Measurements from ENCODE around the gene TMEM141. TPM values are rescaled to one million over a fixed set of nuclear protein-coding genes. Genes with fewer than 3 reads are reported as not detected.

Gene TMEM141
- total and polyA plus RNA-seq, 2 donors (not counting 1 experiment from before 2014, with no cell fraction given), result 43.3 to 56.5 TPM

DNA sequence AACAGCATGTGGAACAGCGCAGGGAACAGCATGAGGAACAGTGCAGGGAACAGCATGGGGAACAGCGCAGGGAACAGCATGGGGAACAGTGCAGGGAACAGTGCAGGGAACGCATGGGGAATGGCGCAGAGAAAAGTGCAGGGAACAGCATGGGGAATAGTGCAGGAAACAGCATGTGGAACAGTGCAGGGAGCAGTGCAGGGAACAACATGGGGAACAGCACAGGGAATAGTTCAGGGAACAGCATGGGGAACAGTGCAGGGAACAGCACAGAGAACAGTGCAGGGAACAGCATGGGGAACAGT lies 35.1 kb upstream of the TMEM141 start:
- Histone ChIP-seq H3K9ac (ENCODE audit: insufficient read depth, low read length) (no peak overlapping the region), H2AFZ (ENCODE audit: low read length) (no peak overlapping the region), H3K36me3 (ENCODE audit: control insufficient read depth, insufficient read depth, low read length) (no peaks in the 10 kb centered on the region), H3K79me2 (ENCODE audit: control insufficient read depth, insufficient read depth, low read length) (no peaks in the 10 kb centered on the region), H3K27ac (ENCODE audit: insufficient read depth, low read length) (no peak overlapping the region), H3K4me1 (ENCODE audit: control insufficient read depth, extremely low read depth, insufficient read depth, low read length) (no peaks in the 10 kb centered on the region), H3K4me2 (ENCODE audit: extremely low read depth, insufficient read depth, low read length) (no peak overlapping the region), H4K20me1 (ENCODE audit: control insufficient read depth, extremely low read depth, insufficient read depth, low read length) (no peaks in the 10 kb centered on the region), H3K9me3 (ENCODE audit: control insufficient read depth, insufficient read depth, low read depth, low read length) (no peaks in the 10 kb centered on the region), H3K4me3 (replicated peaks in 1 of 4; ENCODE audit: control extremely low read depth in 1 of 4, insufficient read depth in 1 of 4, low read depth in 3 of 4, low read length in 4 of 4) (no peak overlapping the region), H3K27me3 (ENCODE audit: control insufficient read depth, insufficient read depth, low read length) (no peaks in the 10 kb centered on the region)
- DNase-seq (ENCODE audit: low read depth in 2 of 2), result no peak
- TF ChIP-seq, protein P1, sequence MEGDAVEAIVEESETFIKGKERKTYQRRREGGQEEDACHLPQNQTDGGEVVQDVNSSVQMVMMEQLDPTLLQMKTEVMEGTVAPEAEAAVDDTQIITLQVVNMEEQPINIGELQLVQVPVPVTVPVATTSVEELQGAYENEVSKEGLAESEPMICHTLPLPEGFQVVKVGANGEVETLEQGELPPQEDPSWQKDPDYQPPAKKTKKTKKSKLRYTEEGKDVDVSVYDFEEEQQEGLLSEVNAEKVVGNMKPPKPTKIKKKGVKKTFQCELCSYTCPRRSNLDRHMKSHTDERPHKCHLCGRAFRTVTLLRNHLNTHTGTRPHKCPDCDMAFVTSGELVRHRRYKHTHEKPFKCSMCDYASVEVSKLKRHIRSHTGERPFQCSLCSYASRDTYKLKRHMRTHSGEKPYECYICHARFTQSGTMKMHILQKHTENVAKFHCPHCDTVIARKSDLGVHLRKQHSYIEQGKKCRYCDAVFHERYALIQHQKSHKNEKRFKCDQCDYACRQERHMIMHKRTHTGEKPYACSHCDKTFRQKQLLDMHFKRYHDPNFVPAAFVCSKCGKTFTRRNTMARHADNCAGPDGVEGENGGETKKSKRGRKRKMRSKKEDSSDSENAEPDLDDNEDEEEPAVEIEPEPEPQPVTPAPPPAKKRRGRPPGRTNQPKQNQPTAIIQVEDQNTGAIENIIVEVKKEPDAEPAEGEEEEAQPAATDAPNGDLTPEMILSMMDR (conservative IDR thresholded peaks at IDR 0.05 in 1 of 2, IDR thresholded peaks at IDR 0.05 in 1 of 2; ENCODE audit: low read depth in 1 of 2, low read length in 2 of 2), result no peak
- no peak for TF ChIP-seq EZH2 (IDR thresholded peaks at IDR 0.05; ENCODE audit: low read length, missing control alignments)

DNA sequence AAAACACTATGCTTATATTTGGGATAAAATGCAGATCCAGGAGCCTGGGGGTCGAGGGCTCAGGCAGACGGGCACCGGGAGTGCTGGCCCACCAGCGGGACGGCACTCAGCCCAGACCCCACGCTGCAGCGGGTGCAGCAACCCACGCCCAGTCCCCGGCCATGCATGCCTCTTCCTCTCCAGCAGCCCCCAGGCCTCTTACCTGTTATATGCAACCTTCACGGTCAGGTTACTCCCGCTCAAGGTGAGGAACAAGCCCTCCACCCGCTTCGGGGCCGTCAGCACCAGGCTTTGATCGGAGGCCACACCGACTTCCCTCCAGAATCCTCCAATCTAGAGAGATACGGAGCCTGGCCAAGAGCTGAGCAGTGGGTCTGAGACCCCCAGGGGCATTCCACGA lies 34.3 kb upstream of the TMEM141 start:
- no peak overlapping the region for H3K27ac ChIP-seq (ENCODE audit: insufficient read depth, low read length)
- no peak for TF ChIP-seq EZH2 (IDR thresholded peaks at IDR 0.05; ENCODE audit: low read length, missing control alignments)
- no peak overlapping the region for H3K4me2 ChIP-seq (ENCODE audit: extremely low read depth, insufficient read depth, low read length)
- no peaks in the 10 kb centered on the region for H3K9me3 ChIP-seq (ENCODE audit: control insufficient read depth, insufficient read depth, low read depth, low read length)
- no peak overlapping the region for H2AFZ ChIP-seq (ENCODE audit: low read length)
- no peak for DNase-seq (ENCODE audit: low read depth in 2 of 2)
- no peaks in the 10 kb centered on the region for H3K27me3 ChIP-seq (ENCODE audit: control insufficient read depth, insufficient read depth, low read length)
- H3K4me1 ChIP-seq (ENCODE audit: control insufficient read depth, extremely low read depth, insufficient read depth, low read length), result no peaks in the 10 kb centered on the region
- H3K4me3 ChIP-seq (replicated peaks in 1 of 4; ENCODE audit: control extremely low read depth in 1 of 4, insufficient read depth in 1 of 4, low read depth in 3 of 4, low read length in 4 of 4), result no peak overlapping the region
- H3K9ac ChIP-seq (ENCODE audit: insufficient read depth, low read length), result no peak overlapping the region
- no peaks in the 10 kb centered on the region for H3K36me3 ChIP-seq (ENCODE audit: control insufficient read depth, insufficient read depth, low read length)
- H4K20me1 ChIP-seq (ENCODE audit: control insufficient read depth, extremely low read depth, insufficient read depth, low read length), result no peaks in the 10 kb centered on the region
- H3K79me2 ChIP-seq (ENCODE audit: control insufficient read depth, insufficient read depth, low read length), result no peaks in the 10 kb centered on the region

DNA sequence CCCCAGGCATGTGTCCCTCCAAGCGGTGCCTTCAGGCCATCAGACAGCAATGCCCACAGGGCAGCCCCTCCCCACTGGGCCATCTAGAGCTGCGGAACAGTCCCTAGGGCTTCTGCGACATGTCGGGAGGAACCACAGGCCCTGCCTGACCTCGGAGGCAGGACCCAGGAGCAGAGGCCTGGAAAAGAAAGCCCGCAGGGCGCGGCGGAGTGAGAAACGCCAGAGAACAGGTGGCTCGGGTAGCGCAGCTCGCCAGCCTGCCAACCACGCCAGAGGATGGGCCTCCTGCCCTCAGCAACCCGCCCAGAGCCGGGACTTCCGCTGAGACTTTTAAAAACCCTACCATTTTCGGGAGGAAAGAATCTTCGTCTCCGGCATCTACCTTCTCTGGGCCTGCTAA lies 33.8 kb upstream of the TMEM141 start:
- Histone ChIP-seq H3K9ac (ENCODE audit: insufficient read depth, low read length) (no peak overlapping the region), H3K4me3 (replicated peaks in 1 of 4; ENCODE audit: control extremely low read depth in 1 of 4, insufficient read depth in 1 of 4, low read depth in 3 of 4, low read length in 4 of 4) (no peak overlapping the region)
- no peak for DNase-seq (ENCODE audit: low read depth in 2 of 2)

More for the DNA sequence above, 33.8 kb upstream of the TMEM141 start:
- no peaks in the 10 kb centered on the region for H3K36me3 ChIP-seq (ENCODE audit: control insufficient read depth, insufficient read depth, low read length)
- no peaks in the 10 kb centered on the region for H3K27me3 ChIP-seq (ENCODE audit: control insufficient read depth, insufficient read depth, low read length)
- no peak for TF ChIP-seq EZH2 (IDR thresholded peaks at IDR 0.05; ENCODE audit: low read length, missing control alignments)
- TF ChIP-seq, protein P1 (conservative IDR thresholded peaks at IDR 0.05 in 1 of 2, IDR thresholded peaks at IDR 0.05 in 1 of 2; ENCODE audit: low read depth in 1 of 2, low read length in 2 of 2), result no peak
- no peaks in the 10 kb centered on the region for H3K4me1 ChIP-seq (ENCODE audit: control insufficient read depth, extremely low read depth, insufficient read depth, low read length)
- no peaks in the 10 kb centered on the region for H3K79me2 ChIP-seq (ENCODE audit: control insufficient read depth, insufficient read depth, low read length)
- no peak overlapping the region for H2AFZ ChIP-seq (ENCODE audit: low read length)
- no peak overlapping the region for H3K4me2 ChIP-seq (ENCODE audit: extremely low read depth, insufficient read depth, low read length)
- H3K9me3 ChIP-seq (ENCODE audit: control insufficient read depth, insufficient read depth, low read depth, low read length), result no peaks in the 10 kb centered on the region
- H4K20me1 ChIP-seq (ENCODE audit: control insufficient read depth, extremely low read depth, insufficient read depth, low read length), result no peaks in the 10 kb centered on the region
- no peak overlapping the region for H3K27ac ChIP-seq (ENCODE audit: insufficient read depth, low read length)

All from fibroblast of lung (primary cell).